ENCODE measurements around the gene CAPZA1.

- TF ChIP-seq RELA (CRISPR knock-in tag; IDR thresholded peaks at IDR 0.05; ENCODE audit: borderline replicate concordance) = no peak
- TF ChIP-seq PRDM15 (CRISPR knock-in tag; IDR thresholded peaks at IDR 0.05) = no peak
- TF ChIP-seq CREM (CRISPR knock-in tag; IDR thresholded peaks at IDR 0.05) = no peak
- TF ChIP-seq MLX (CRISPR knock-in tag; IDR thresholded peaks at IDR 0.05) = no peak
- no peak for TF ChIP-seq ZNF138 (CRISPR knock-in tag; conservative IDR thresholded peaks at IDR 0.05)
- TF ChIP-seq TCF7 (CRISPR knock-in tag; IDR thresholded peaks at IDR 0.05; ENCODE audit: low read depth) = no peak
- TF ChIP-seq FOXP1 (CRISPR knock-in tag; IDR thresholded peaks at IDR 0.05; ENCODE audit: borderline replicate concordance) = no peak
- TF ChIP-seq NFYB (CRISPR knock-in tag; conservative IDR thresholded peaks at IDR 0.05; ENCODE audit: low read depth) = no peak
- TF ChIP-seq SMAD3 (CRISPR knock-in tag; IDR thresholded peaks at IDR 0.05; ENCODE audit: borderline replicate concordance) = no peak
Observed at GRCh38 chr1:112714313-112715263, 95.0 kb downstream of the CAPZA1 start.
